Pancreas (tissue), 10 donors: ENCODE measurements around the gene ARL8B. TPM values are rescaled to one million over a fixed set of nuclear protein-coding genes. Genes with fewer than 3 reads are reported as not detected.
"Not testable (repeated sequence)": the region's sequence is repeated elsewhere in the genome, so short reads cannot be mapped to it uniquely, and the experiment has no call there.

ENCODE experiments used
- ATAC-seq, 4 donors: fragments of 200-7000 bp; cut with Tn5 transposase; one replicate each; pipeline versions ENCODE4 v1.8.0 to v1.9.1; 2020; ENCODE audit warnings: mild to moderate bottlenecking in 4 of 4, moderate library complexity in 4 of 4
- DNase-seq, 6 donors: peaks; one replicate each; pipeline ENCODE4 v3.0.0-alpha.2; 2020
- FAIRE-seq: peaks from 2 replicates; lab custom pipeline; 2012; peaks lifted over from hg19 to GRCh38; lab: Jason Lieb, UNC
- H3K27ac ChIP-seq, 4 donors: fragments of 200-600 bp; sonication (generic); 1 replicate in 3 of 4; 2 replicates in 1 of 4; pipeline versions ENCODE4 v1.5.0 to v1.8.0; 2020
- H3K27me3 ChIP-seq, 4 donors: fragments of 200-600 bp; one replicate each; pipeline ENCODE4 v1.8.0; 2021
- H3K36me3 ChIP-seq, 3 donors: fragments of 200-600 bp; sonication (generic) in 1 of 3; one replicate each; pipeline versions ENCODE4 v1.5.0 to v1.8.0; 2020 to 2021
- H3K4me1 ChIP-seq, 3 donors: fragments of 200-600 bp; one replicate each; pipeline ENCODE4 v1.8.0; 2021
- H3K4me3 ChIP-seq, 4 donors: fragments of 200-600 bp; sonication (generic) in 2 of 4; one replicate each; pipeline versions ENCODE4 v1.5.0 to v1.8.0; 2020 to 2021
- H3K9me3 ChIP-seq, 4 donors: fragments of 200-600 bp; one replicate each; pipeline ENCODE4 v1.8.0; 2021
- CTCF ChIP-seq, 4 donors: fragments of 200-600 bp; sonication (generic) in 3 of 4; IDR thresholded peaks; one replicate each; pipeline versions ENCODE4 v1.5.0 to v1.8.0; 2021; ENCODE audit warnings: antibody characterized with exemption in 4 of 4
- WGBS, 2 donors: extraction: QIAGEN DNeasy Blood & Tissue Kit; methylation state at CpG; one replicate each; pipeline ENCODE4 v1.1.7; 2013; 5-methylcytosine and 5-hydroxymethylcytosine counted together
- intact Hi-C, 3 donors: fragments of 100-400 bp; cut with DNase I; formaldehyde crosslinking; loops; one replicate each; pipeline versions ENCODE4 v1.11.1 to v1.14.2; 2022
- polyA plus RNA-seq, 2 donors: library from polyadenylated mRNA; stranded (reverse); fragments of 200-250 nt; gene quantifications; one replicate each; pipeline ENCODE4 v1.2.3, GENCODE V29; 2013
- total RNA-seq, 6 donors: library from RNA; stranded (reverse); fragmentation: NEBNext Ultra II Directional in 4 of 6; extraction: Animal tissue kit (Norgen Biotek cat#: 25700) in 4 of 6; gene quantifications; one replicate each; pipeline versions ENCODE4 v1.2.1 to v1.2.4, GENCODE V29; 2021 to 2023
- donor health status: healthy with polysubstance abuse.
- donor health status: DM: no; HTN: no; CAD: no; lungs with moderate emphysema.
- donor health status: DM: no; HTN: no; CAD: no.
- donor health status: control.
- donor health status: control.
- donor health status: Bipolar disorder and iron deficiency.
- donor health status: DM: yes; HTN: yes; CAD: no.
- donor health status: DM: no; HTN: no; CAD: no.
- donor health status: DM: no; HTN: no; CAD: no.
- donor health status: DM: yes; HTN: yes; CAD: no.

ARL8B gene
- total and polyA plus RNA-seq, 8 donors = 14.6 to 31.9 (median 24.4) TPM

- ATAC-seq (no peak), FAIRE-seq (no peak), DNase-seq (no peak)
- Histone ChIP-seq H3K4me1 (no peaks in the 10 kb centered on the region), H3K36me3 (no peaks in the 10 kb centered on the region), H3K27ac (no peak overlapping the region), H3K4me3 (no peak overlapping the region), H3K27me3 (no peaks in the 10 kb centered on the region), H3K9me3 (no peaks in the 10 kb centered on the region)
- 62 to 63% methylated on average over 11 of the region's 11 CpGs for WGBS, 2 donors
- intact Hi-C loops = no loop called here
- TF ChIP-seq CTCF (IDR thresholded peaks at IDR 0.05) = no peak
These were observed 25.6 kb upstream of the ARL8B start for GRCh38 chr3:5096336-5097008.

- Histone ChIP-seq H3K36me3 (no peaks in the 10 kb centered on the region), H3K27me3 (no peaks in the 10 kb centered on the region), H3K4me1 (no peaks in the 10 kb centered on the region), H3K27ac (no peak overlapping the region), H3K4me3 (no peak overlapping the region), H3K9me3 (no peaks in the 10 kb centered on the region)
- no peak for ATAC-seq
- no peak for FAIRE-seq
- no peak for DNase-seq
- WGBS, 2 donors = 50% methylated on average over 4 of the region's 4 CpGs
- no peak for TF ChIP-seq CTCF (IDR thresholded peaks at IDR 0.05)
- intact Hi-C loops = no loop called here
These were observed 23.7 kb upstream of the ARL8B start for GRCh38 chr3:5098346-5098745.

- ATAC-seq (no peak), FAIRE-seq (no peak)
- 51 to 59% methylated on average over 3 of the region's 3 CpGs for WGBS, 2 donors
These were observed 19.6 kb upstream of the ARL8B start for GRCh38 chr3:5102532-5102931.

GRCh38 chr3:5103743-5104142 is 18.3 kb upstream of the ARL8B start:
- ATAC-seq = no peak
- Histone ChIP-seq H3K36me3 (no peaks in the 10 kb centered on the region), H3K9me3 (no peaks in the 10 kb centered on the region), H3K4me1 (no peaks in the 10 kb centered on the region), H3K27ac (no peak overlapping the region), H3K4me3 (no peak overlapping the region), H3K27me3 (no peaks in the 10 kb centered on the region)
- no peak for DNase-seq
- no peak for FAIRE-seq
- WGBS, 2 donors = 82 to 90% methylated on average over 3 of the region's 3 CpGs
- no peak for TF ChIP-seq CTCF (IDR thresholded peaks at IDR 0.05)
- intact Hi-C loops = no loop called here

More at GRCh38 chr3:5102532-5102931, 19.6 kb upstream of the ARL8B start:
- Histone ChIP-seq H3K9me3 (no peaks in the 10 kb centered on the region), H3K27me3 (no peaks in the 10 kb centered on the region), H3K27ac (no peak overlapping the region), H3K36me3 (no peaks in the 10 kb centered on the region), H3K4me1 (no peaks in the 10 kb centered on the region), H3K4me3 (no peak overlapping the region)
- intact Hi-C loops = no loop called here
- DNase-seq = no peak
- no peak for TF ChIP-seq CTCF (IDR thresholded peaks at IDR 0.05)

- intact Hi-C loops = no loop called here
- FAIRE-seq (no peak), ATAC-seq (no peak), DNase-seq (no peak)
- Histone ChIP-seq H3K9me3 (no peaks in the 10 kb centered on the region), H3K27ac (no peak overlapping the region), H3K27me3 (no peaks in the 10 kb centered on the region), H3K4me1 (no peaks in the 10 kb centered on the region), H3K4me3 (no peak overlapping the region), H3K36me3 (no peaks in the 10 kb centered on the region)
- WGBS, 2 donors = 77 to 85% methylated on average over 7 of the region's 7 CpGs
- no peak for TF ChIP-seq CTCF (IDR thresholded peaks at IDR 0.05)
These were observed 17.0 kb upstream of the ARL8B start for GRCh38 chr3:5105050-5105449.

- ATAC-seq, H3K4me3 ChIP-seq, H3K9me3 ChIP-seq, H3K36me3 ChIP-seq, H3K27ac ChIP-seq, FAIRE-seq, H3K27me3 ChIP-seq, intact Hi-C loops, H3K4me1 ChIP-seq, DNase-seq: not testable (repeated sequence)
- 79 to 81% methylated on average over 9 of the region's 9 CpGs for WGBS, 2 donors
These were observed 15.7 kb upstream of the ARL8B start for GRCh38 chr3:5106371-5106770.

GRCh38 chr3:5106933-5107334 is 15.2 kb upstream of the ARL8B start:
- H3K36me3 ChIP-seq, H3K4me1 ChIP-seq, DNase-seq, H3K4me3 ChIP-seq, H3K27me3 ChIP-seq, intact Hi-C loops, ATAC-seq, FAIRE-seq, H3K9me3 ChIP-seq, H3K27ac ChIP-seq: not testable (repeated sequence)
- WGBS, 2 donors = 68 to 73% methylated on average over 2 of the region's 2 CpGs
